ENCODE results near the gene OVCA2. TPM values are rescaled to one million over a fixed set of nuclear protein-coding genes. Genes with fewer than 3 reads are reported as not detected.

The OVCA2 gene
- total and polyA plus RNA-seq, 4 donors: 11.1 to 55.4 (median 37.4) TPM

- no peak for DNase-seq
- peaks cover 0 to 25% (median 6%) of the 10 kb centered on the region in 5 donors for H3K4me1 ChIP-seq (ENCODE audit: control insufficient read depth in 5 of 5, insufficient read depth in 5 of 5, low read length in 5 of 5)
- H3K27me3 ChIP-seq (ENCODE audit: control insufficient read depth in 3 of 3, insufficient read depth in 3 of 3, low read length in 2 of 3): peaks cover under 1 to 18% (median 16%) of the 10 kb centered on the region in 3 donors
- H3K27ac ChIP-seq (ENCODE audit: low read depth in 1 of 2, low read length in 1 of 2): no peak overlapping the region
- no peak for ATAC-seq (ENCODE audit: insufficient read depth, low FRiP score)
- H3K36me3 ChIP-seq (ENCODE audit: control insufficient read depth in 4 of 4, insufficient read depth in 4 of 4, low read length in 4 of 4): peaks cover 0 to 4% (median 1%) of the 10 kb centered on the region in 4 donors
- 51 to 67% methylated on average over 5 to 6 of the region's 6 CpGs for WGBS, 2 donors
- H3K9ac ChIP-seq (ENCODE audit: insufficient read depth in 1 of 2, low read length in 2 of 2): no peak overlapping the region
- TF ChIP-seq CTCF (IDR thresholded peaks at IDR 0.05; ENCODE audit: control extremely low read depth, extremely low read depth): no peak
- H3K9me3 ChIP-seq (ENCODE audit: control insufficient read depth in 4 of 4, insufficient read depth in 3 of 4, low read length in 3 of 4): no peaks in the 10 kb centered on the region
- H3K4me3 ChIP-seq: no peak overlapping the region
Measured at GRCh38 chr17:2028737-2029136, 13.1 kb upstream of the OVCA2 start.

- WGBS, 2 donors: 1 to 2% methylated on average over 57 to 59 of the region's 59 CpGs
Measured at GRCh38 chr17:2029911-2030778, 11.7 kb upstream of the OVCA2 start, which contains the start of gene DPH1. DPH1 (plus strand) TSS chr17:2030153; CDS start chr17:2030170, 17 bp downstream.

GRCh38 chr17:2030779-2031163 lies 11.1 kb upstream of the OVCA2 start:
- H3K27ac ChIP-seq (ENCODE audit: low read depth in 1 of 2, low read length in 1 of 2): peak overlapping the region in 1 of 2 donors; percentile 76
- 27% methylated on average over 10 of the region's 10 CpGs for WGBS, 2 donors
- H3K4me1 ChIP-seq (ENCODE audit: control insufficient read depth in 5 of 5, insufficient read depth in 5 of 5, low read length in 5 of 5): peaks cover 0 to 13% (median 6%) of the 10 kb centered on the region in 5 donors
- TF ChIP-seq CTCF (IDR thresholded peaks at IDR 0.05; ENCODE audit: control extremely low read depth, extremely low read depth): peak; percentile 13
- no peaks in the 10 kb centered on the region for H3K9me3 ChIP-seq (ENCODE audit: control insufficient read depth in 4 of 4, insufficient read depth in 3 of 4, low read length in 3 of 4)
- no peak for DNase-seq
- H3K36me3 ChIP-seq (ENCODE audit: control insufficient read depth in 4 of 4, insufficient read depth in 4 of 4, low read length in 4 of 4): peaks cover 0 to 15% (median 5%) of the 10 kb centered on the region in 4 donors
- peak overlapping the region; percentile 97 for H3K4me3 ChIP-seq
- ATAC-seq (ENCODE audit: insufficient read depth, low FRiP score): no peak
- H3K27me3 ChIP-seq (ENCODE audit: control insufficient read depth in 3 of 3, insufficient read depth in 3 of 3, low read length in 2 of 3): peaks cover 0 to 17% (median 12%) of the 10 kb centered on the region in 3 donors
- peak overlapping the region in 1 of 2 donors; percentile 63 for H3K9ac ChIP-seq (ENCODE audit: insufficient read depth in 1 of 2, low read length in 2 of 2)

More at GRCh38 chr17:2029911-2030778, 11.7 kb upstream of the OVCA2 start, which contains the start of gene DPH1:
- H3K9me3 ChIP-seq (ENCODE audit: control insufficient read depth in 4 of 4, insufficient read depth in 3 of 4, low read length in 3 of 4): no peaks in the 10 kb centered on the region
- H3K36me3 ChIP-seq (ENCODE audit: control insufficient read depth in 4 of 4, insufficient read depth in 4 of 4, low read length in 4 of 4): peaks cover 0 to 11% (median 3%) of the 10 kb centered on the region in 4 donors
- H3K9ac ChIP-seq (ENCODE audit: insufficient read depth in 1 of 2, low read length in 2 of 2): peak within 1 kb of the TSS; percentile 50 to 63
- peaks cover 0 to 18% (median 13%) of the 10 kb centered on the region in 3 donors for H3K27me3 ChIP-seq (ENCODE audit: control insufficient read depth in 3 of 3, insufficient read depth in 3 of 3, low read length in 2 of 3)
- peak; percentile 3 for TF ChIP-seq CTCF (IDR thresholded peaks at IDR 0.05; ENCODE audit: control extremely low read depth, extremely low read depth)
- DNase-seq (peak; percentile 87 to 90 (median 87)), ATAC-seq (ENCODE audit: insufficient read depth, low FRiP score) (peak; percentile 91)
- H3K4me1 ChIP-seq (ENCODE audit: control insufficient read depth in 5 of 5, insufficient read depth in 5 of 5, low read length in 5 of 5): peaks cover 0 to 18% (median 6%) of the 10 kb centered on the region in 5 donors
- H3K27ac ChIP-seq (ENCODE audit: low read depth in 1 of 2, low read length in 1 of 2): peak within 1 kb of the TSS; percentile 43 to 76
- peak within 1 kb of the TSS; percentile 97 for H3K4me3 ChIP-seq
